Nucleus accumbens (tissue), 56 donors: Measurements from ENCODE around the gene AHCTF1.
"Not testable (repeated sequence)": the region's sequence is repeated elsewhere in the genome, so short reads cannot be mapped to it uniquely, and the experiment has no call there.

ENCODE experiments used
- DNase-seq, 56 donors: peaks; one replicate each; lab custom pipeline; 2025; lab: John Stamatoyannopoulos, UW

The AHCTF1 gene

GRCh38 chr1:246921481-246921880 lies 10.3 kb downstream of the AHCTF1 start:
- DNase-seq, result no peak

GRCh38 chr1:246919902-246920301 lies 11.8 kb downstream of the AHCTF1 start:
- DNase-seq, result no peak

DNA sequence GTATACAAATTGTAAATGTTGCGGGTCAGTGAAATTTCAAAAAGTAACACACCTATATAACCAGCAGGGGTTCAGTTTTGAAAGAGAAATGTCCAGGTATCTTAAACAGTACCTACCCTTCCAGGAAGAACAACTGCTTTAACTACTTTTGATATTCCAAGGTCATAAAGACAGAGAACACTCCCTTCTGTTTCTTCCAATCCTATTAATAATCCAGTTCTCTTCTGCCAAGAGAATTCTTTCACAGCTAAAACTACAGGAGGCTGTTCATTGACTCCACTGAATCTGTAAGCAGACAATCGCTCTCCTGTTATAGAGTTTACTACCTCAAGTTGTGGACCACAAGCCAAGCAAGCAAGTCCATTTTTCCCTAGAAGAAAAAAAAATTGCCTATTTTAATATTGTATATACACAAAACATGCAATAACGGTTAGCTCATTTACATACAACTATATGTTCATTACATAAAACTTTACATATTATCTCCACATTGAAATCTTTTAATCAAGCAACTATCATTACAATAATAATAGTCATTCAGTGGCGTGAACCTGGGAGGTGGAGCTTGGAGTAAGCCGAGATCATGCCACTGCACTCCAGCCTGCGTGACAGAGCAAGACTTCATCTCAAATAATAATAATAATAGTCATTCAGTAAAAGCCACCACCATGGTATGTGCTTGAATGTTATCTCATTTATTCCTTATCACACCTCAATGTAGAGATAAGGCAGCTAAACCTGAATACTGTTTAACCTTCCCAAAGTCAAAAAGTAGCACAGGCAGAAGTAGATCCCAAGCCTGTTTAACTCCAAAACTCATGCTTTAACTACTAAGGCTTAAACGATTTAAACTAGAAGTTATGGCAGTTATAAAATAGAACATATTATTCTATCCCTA lies 15.5 kb downstream of the AHCTF1 start:
- DNase-seq, result not testable (repeated sequence)

GRCh38 chr1:246907472-246907871 lies 24.3 kb downstream of the AHCTF1 start:
- peak in 5 of 56 donors; percentile 3 to 31 (median 7) for DNase-seq

DNA sequence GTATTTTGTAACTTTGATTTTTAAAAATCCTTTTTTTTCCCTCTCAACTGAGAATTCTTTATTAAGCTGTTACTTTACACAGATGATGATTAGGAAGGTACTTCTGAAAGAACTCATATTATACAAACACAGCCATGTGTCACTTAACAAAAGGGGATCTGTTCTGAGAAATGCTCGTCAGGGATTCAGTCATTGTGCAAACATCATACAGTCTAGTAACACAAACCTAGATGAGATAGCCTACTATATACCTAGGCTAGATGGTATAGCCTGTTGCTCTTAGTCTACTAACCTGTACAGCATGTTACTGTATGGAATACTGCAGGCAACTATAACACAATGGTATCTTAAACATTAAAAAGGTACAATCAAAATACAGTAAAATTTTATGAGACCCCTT lies 24.9 kb downstream of the AHCTF1 start:
- DNase-seq, result no peak

DNA sequence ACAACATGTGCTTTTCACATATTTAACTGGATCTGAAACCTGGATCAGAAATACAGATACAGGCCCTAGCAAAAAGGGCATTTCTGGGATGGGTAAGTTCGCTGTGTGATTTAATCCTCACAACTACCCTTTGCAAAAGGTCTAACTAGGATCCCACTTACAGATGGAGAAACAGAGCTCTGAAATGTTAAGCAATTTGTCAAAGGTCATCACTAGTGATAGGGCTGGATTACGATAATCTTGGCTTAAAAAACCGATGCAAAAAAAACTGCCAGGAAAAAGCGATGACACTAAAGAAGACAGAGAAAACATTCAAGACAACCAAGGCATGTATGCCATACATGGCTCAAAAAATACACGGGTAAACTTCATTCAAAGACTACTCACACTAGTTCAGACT lies 29.9 kb downstream of the AHCTF1 start:
- no peak for DNase-seq

GRCh38 chr1:246897302-246897701 lies 34.4 kb downstream of the AHCTF1 start:
- no peak for DNase-seq

GRCh38 chr1:246893191-246893939 lies 38.4 kb downstream of the AHCTF1 start:
- no peak for DNase-seq

- DNase-seq, result no peak
These were observed 40.6 kb downstream of the AHCTF1 start for GRCh38 chr1:246891105-246891504.

DNA sequence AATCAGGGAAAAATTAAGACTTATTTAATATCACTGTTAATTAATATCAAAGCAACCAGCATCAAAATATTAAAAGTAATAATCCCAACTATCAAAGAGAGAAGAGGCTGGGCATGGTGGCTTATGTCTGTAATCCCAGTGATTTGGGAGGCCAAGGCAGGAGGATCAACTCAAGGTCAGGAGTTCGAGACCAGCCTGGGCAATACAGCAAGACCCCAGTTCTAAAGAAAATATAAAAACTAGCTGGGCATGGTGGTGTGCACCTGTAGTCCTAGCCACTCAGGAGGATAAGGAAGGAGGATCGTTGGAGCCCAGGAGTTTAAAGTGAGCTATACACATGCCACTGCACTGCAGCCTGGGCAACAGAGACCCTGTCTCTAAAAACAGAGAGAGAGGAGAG lies 43.2 kb downstream of the AHCTF1 start:
- DNase-seq, result no peak

- not testable (repeated sequence) for DNase-seq
These were observed 46.4 kb downstream of the AHCTF1 start for GRCh38 chr1:246885389-246885788.

GRCh38 chr1:246878551-246878950 lies 53.2 kb downstream of the AHCTF1 start:
- DNase-seq, result no peak

DNA sequence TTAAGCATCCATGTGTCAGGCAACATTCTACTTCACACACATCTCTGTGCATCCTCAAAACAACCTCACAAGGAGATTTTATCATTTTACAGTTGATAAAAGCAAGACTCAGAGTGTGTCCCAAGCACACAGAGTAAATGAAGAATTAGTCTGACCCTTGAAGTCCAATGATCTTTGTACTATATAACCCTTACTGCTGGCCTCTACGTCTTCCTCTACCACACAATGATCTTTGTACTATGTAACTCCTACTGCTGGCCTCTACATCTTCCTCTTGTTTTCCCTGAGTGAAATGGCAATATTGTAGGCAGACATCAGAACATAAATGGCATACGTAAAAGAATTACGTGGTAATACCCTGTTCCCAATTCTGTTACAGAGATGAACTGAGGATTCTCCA lies 55.3 kb downstream of the AHCTF1 start:
- DNase-seq, result no peak

DNA sequence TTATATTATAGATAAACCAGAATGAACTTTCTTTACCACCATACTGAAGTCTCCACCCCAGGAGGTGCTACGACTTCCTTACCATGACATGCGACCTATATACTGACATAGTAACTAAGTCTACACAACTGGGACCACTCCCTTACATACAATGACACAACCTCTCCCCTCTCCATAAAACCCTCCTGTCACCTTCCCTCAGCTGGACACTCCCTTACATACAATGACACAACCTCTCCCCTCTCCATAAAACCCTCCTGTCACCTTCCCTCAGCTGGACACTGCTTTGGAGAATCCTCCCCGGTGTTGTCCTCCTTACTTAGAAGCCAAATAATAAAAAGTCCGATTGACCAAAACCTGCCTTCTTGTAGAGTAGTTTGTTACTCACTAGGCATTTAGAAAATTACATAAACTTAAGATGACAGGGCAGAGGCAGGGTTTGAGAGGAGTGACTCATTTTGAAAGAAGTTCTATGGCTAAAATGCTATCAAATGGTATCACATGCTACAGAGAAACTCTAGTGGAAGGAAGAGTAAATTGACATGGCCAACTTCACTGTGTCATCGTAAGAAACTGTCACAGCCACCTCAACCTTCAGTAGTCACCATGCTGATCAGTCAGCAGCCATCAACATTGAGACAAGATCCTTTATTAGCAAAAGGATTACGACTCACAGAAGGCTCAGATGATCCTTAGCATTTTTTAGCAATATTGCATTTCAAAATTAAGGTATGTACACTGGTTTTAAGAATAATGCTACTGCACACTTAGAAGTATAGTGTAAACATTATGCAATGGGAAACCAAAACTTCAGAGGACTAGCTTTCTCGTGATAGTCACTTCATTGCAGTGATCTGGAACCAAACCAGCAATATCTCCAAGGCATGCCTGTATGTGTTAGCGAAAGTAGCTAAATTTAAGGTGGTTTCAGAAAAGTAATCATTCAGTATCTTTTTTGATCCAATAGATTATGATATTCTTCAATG lies 56.4 kb downstream of the AHCTF1 start:
- no peak for DNase-seq

DNA sequence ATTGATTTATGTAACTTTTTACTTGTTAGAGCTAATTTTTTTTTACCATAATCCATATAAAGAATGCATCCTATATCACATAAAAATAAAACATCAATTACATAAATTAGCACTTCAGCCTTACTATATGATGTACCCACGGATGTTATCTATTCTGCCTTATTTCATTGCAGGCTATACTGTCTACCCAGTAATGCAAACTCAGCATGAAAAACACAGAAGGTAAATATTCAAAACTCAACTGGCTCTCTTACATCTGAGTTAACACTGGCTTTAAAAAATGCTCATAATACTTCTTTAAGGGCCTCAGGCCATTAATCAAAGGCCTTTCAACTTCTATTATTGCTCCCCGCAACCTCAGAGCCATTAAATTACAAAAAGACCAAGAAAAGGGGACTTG lies 65.8 kb downstream of the AHCTF1 start:
- no peak for DNase-seq

- DNase-seq, result not testable (repeated sequence)
These were observed 68.0 kb downstream of the AHCTF1 start for GRCh38 chr1:246863791-246864190.

GRCh38 chr1:246860401-246860800 lies 71.3 kb downstream of the AHCTF1 start:
- DNase-seq, result no peak

DNA sequence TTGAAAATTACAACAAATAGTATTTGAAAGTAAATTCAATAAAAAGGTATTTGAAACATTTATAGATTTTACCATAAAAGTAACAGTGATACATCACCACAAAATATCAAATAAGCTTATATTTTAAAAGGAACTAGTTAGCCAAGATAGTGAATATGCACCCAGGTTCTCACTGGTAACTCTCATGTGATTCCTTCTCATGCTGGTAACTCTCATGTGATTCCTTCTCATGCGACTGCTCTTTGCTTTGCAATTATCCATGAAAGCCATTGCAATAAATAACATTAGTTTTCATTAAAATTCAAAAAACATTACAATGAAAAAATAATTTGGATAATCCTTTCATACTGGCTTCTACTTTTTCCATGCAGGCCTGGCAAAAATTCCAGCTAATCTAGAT lies 75.4 kb downstream of the AHCTF1 start:
- DNase-seq, result no peak

GRCh38 chr1:246850640-246851039 lies 81.1 kb downstream of the AHCTF1 start:
- DNase-seq, result not testable (repeated sequence)

- DNase-seq, result no peak
These were observed 87.9 kb downstream of the AHCTF1 start for GRCh38 chr1:246843876-246844275.
